Osteoblast (primary cell): ENCODE measurements around the gene RIPPLY2. TPM values are rescaled to one million over a fixed set of nuclear protein-coding genes. Genes with fewer than 3 reads are reported as not detected.
"Not testable (repeated sequence)": the region's sequence is repeated elsewhere in the genome, so short reads cannot be mapped to it uniquely, and the experiment has no call there.

Experiments used
- DNase-seq: peaks from one replicate; pipeline ENCODE4 v3.0.0; 2011; ENCODE audit warnings: low spot score, mixed read lengths; ENCODE audit not compliant: insufficient read length; ENCODE audit errors: missing footprints
- H2AFZ ChIP-seq: 2 replicates; pipeline ENCODE4 v1.6.0; 2011; ENCODE audit warnings: mild to moderate bottlenecking, low read length
- H3K27ac ChIP-seq: 2 replicates; pipeline ENCODE4 v1.5.1; 2011; ENCODE audit warnings: mild to moderate bottlenecking, low read depth, low read length, moderate library complexity
- H3K27me3 ChIP-seq: 2 replicates; pipeline ENCODE4 v1.6.0; 2012; ENCODE audit warnings: mild to moderate bottlenecking, control low read depth, inconsistent platforms, low read length, moderate library complexity; ENCODE audit not compliant: insufficient read depth
- H3K36me3 ChIP-seq: 2 replicates; pipeline ENCODE4 v1.5.1; 2011; ENCODE audit warnings: mild to moderate bottlenecking, low read length, control low read depth, moderate library complexity; ENCODE audit not compliant: insufficient read depth
- H3K4me1 ChIP-seq: 2 replicates; pipeline ENCODE4 v1.5.1; 2011; ENCODE audit warnings: mild to moderate bottlenecking, low read length, control low read depth, moderate library complexity; ENCODE audit not compliant: insufficient read depth
- H3K4me2 ChIP-seq: 2 replicates; pipeline ENCODE4 v1.6.0; 2011; ENCODE audit warnings: mild to moderate bottlenecking, low read length; ENCODE audit not compliant: insufficient read depth
- H3K4me3 ChIP-seq: fragments of 200-600 bp; sonication (generic); 3 replicates; pipeline ENCODE4 v1.5.1; 2012; ENCODE audit warnings: mild to moderate bottlenecking, low read length, inconsistent platforms; ENCODE audit not compliant: insufficient read depth
- H3K79me2 ChIP-seq: 2 replicates; pipeline ENCODE4 v1.6.0; 2012; ENCODE audit warnings: mild to moderate bottlenecking, low read length, control low read depth, inconsistent platforms; ENCODE audit not compliant: insufficient read depth
- H3K9me3 ChIP-seq: 2 replicates; pipeline ENCODE4 v1.5.1; 2011; ENCODE audit warnings: low read depth, low read length, control low read depth
- H4K20me1 ChIP-seq: 2 replicates; pipeline ENCODE4 v1.6.0; 2012; ENCODE audit warnings: mild to moderate bottlenecking, low read length, control low read depth; ENCODE audit not compliant: insufficient read depth
- CTCF ChIP-seq: IDR thresholded peaks from 2 replicates; pipeline ENCODE4 v1.5.1; 2011; ENCODE audit warnings: mild to moderate bottlenecking, low read depth, low read length, moderate library complexity; ENCODE audit errors: extremely low read depth
- total RNA-seq: library from RNA; depleted of rRNA; stranded (reverse); fragments of >200 nt; gene quantifications from 2 replicates; pipeline ENCODE4 v1.2.3, GENCODE V29; 2012

The RIPPLY2 gene
- total RNA-seq: under 0.01 TPM in 1 of 2 replicates, not detected in the other

- Histone ChIP-seq H3K9me3 (no peaks in the 10 kb centered on the region), H3K79me2 (no peaks in the 10 kb centered on the region), H3K27me3 (peaks cover 34% of the 10 kb centered on the region), H2AFZ (peak within 1 kb of the TSS; percentile 85), H3K4me1 (peaks cover 2% of the 10 kb centered on the region), H3K27ac (no peak within 1 kb of the TSS), H4K20me1 (no peaks in the 10 kb centered on the region), H3K4me2 (peak within 1 kb of the TSS; percentile 82), H3K4me3 (peak within 1 kb of the TSS; percentile 71), H3K36me3 (no peaks in the 10 kb centered on the region)
- peak; percentile 61 for DNase-seq
- TF ChIP-seq CTCF: no peak
These were observed at the start of gene RIPPLY2 for GRCh38 chr6:83853178-83854000. RIPPLY2 (plus strand) TSS chr6:83853360; CDS start chr6:83853417, 57 bp downstream.

- H3K9me3 ChIP-seq, H3K27me3 ChIP-seq, H3K4me3 ChIP-seq, H3K4me1 ChIP-seq, H3K4me2 ChIP-seq, H2AFZ ChIP-seq, H3K79me2 ChIP-seq, H4K20me1 ChIP-seq, H3K27ac ChIP-seq, H3K36me3 ChIP-seq, DNase-seq: not testable (repeated sequence)
These were observed 49.7 kb upstream of the RIPPLY2 start for GRCh38 chr6:83803492-83803891.

- Histone ChIP-seq H4K20me1 (no peaks in the 10 kb centered on the region), H3K4me2 (no peak overlapping the region), H3K27me3 (no peaks in the 10 kb centered on the region), H2AFZ (no peak overlapping the region), H3K27ac (no peak overlapping the region), H3K9me3 (no peaks in the 10 kb centered on the region), H3K4me1 (no peaks in the 10 kb centered on the region), H3K36me3 (no peaks in the 10 kb centered on the region), H3K4me3 (no peak overlapping the region), H3K79me2 (no peaks in the 10 kb centered on the region)
- DNase-seq: no peak
- peak; percentile 9 for TF ChIP-seq CTCF
These were observed 48.3 kb upstream of the RIPPLY2 start for GRCh38 chr6:83804886-83805285.

- no peaks in the 10 kb centered on the region for H4K20me1 ChIP-seq
- TF ChIP-seq CTCF: no peak
- no peaks in the 10 kb centered on the region for H3K79me2 ChIP-seq
- H3K27ac ChIP-seq: no peak overlapping the region
- no peak overlapping the region for H3K4me3 ChIP-seq
- H3K4me1 ChIP-seq: no peaks in the 10 kb centered on the region
- no peaks in the 10 kb centered on the region for H3K36me3 ChIP-seq
- no peak overlapping the region for H3K4me2 ChIP-seq
- DNase-seq: no peak
- H3K27me3 ChIP-seq: no peaks in the 10 kb centered on the region
- no peaks in the 10 kb centered on the region for H3K9me3 ChIP-seq
- no peak overlapping the region for H2AFZ ChIP-seq
These were observed 45.2 kb upstream of the RIPPLY2 start for GRCh38 chr6:83808005-83808404.
